Pancreas (tissue), 10 donors: ENCODE measurements around the gene NDRG4. TPM values are rescaled to one million over a fixed set of nuclear protein-coding genes. Genes with fewer than 3 reads are reported as not detected.

Experiments
- ATAC-seq, 4 donors: fragments of 200-7000 bp; cut with Tn5 transposase; one replicate each; pipeline versions ENCODE4 v1.8.0 to v1.9.1; 2020; ENCODE audit warnings: mild to moderate bottlenecking in 4 of 4, moderate library complexity in 4 of 4
- DNase-seq, 6 donors: peaks; one replicate each; pipeline ENCODE4 v3.0.0-alpha.2; 2020
- FAIRE-seq: peaks from 2 replicates; lab custom pipeline; 2012; peaks lifted over from hg19 to GRCh38; lab: Jason Lieb, UNC
- H3K27ac ChIP-seq, 4 donors: fragments of 200-600 bp; sonication (generic); 1 replicate in 3 of 4; 2 replicates in 1 of 4; pipeline versions ENCODE4 v1.5.0 to v1.8.0; 2020
- H3K27me3 ChIP-seq, 4 donors: fragments of 200-600 bp; one replicate each; pipeline ENCODE4 v1.8.0; 2021
- H3K36me3 ChIP-seq, 3 donors: fragments of 200-600 bp; sonication (generic) in 1 of 3; one replicate each; pipeline versions ENCODE4 v1.5.0 to v1.8.0; 2020 to 2021
- H3K4me1 ChIP-seq, 3 donors: fragments of 200-600 bp; one replicate each; pipeline ENCODE4 v1.8.0; 2021
- H3K4me3 ChIP-seq, 4 donors: fragments of 200-600 bp; sonication (generic) in 2 of 4; one replicate each; pipeline versions ENCODE4 v1.5.0 to v1.8.0; 2020 to 2021
- H3K9me3 ChIP-seq, 4 donors: fragments of 200-600 bp; one replicate each; pipeline ENCODE4 v1.8.0; 2021
- WGBS, 2 donors: extraction: QIAGEN DNeasy Blood & Tissue Kit; methylation state at CpG; one replicate each; pipeline ENCODE4 v1.1.7; 2013; 5-methylcytosine and 5-hydroxymethylcytosine counted together
- intact Hi-C, 3 donors: fragments of 100-400 bp; cut with DNase I; formaldehyde crosslinking; loops; one replicate each; pipeline versions ENCODE4 v1.11.1 to v1.14.2; 2022
- polyA plus RNA-seq, 2 donors: library from polyadenylated mRNA; stranded (reverse); fragments of 200-250 nt; gene quantifications; one replicate each; pipeline ENCODE4 v1.2.3, GENCODE V29; 2013
- total RNA-seq, 6 donors: library from RNA; stranded (reverse); fragmentation: NEBNext Ultra II Directional in 4 of 6; extraction: Animal tissue kit (Norgen Biotek cat#: 25700) in 4 of 6; gene quantifications; one replicate each; pipeline versions ENCODE4 v1.2.1 to v1.2.4, GENCODE V29; 2021 to 2023
- TF ChIP-seq, protein P1 (sequence below), 4 donors: fragments of 200-600 bp; sonication (generic) in 3 of 4; IDR thresholded peaks; one replicate each; pipeline versions ENCODE4 v1.5.0 to v1.8.0; 2021; ENCODE audit warnings: antibody characterized with exemption in 4 of 4
- donor health status: healthy with polysubstance abuse.
- donor health status: DM: no; HTN: no; CAD: no; lungs with moderate emphysema.
- donor health status: DM: no; HTN: no; CAD: no.
- donor health status: control.
- donor health status: control.
- donor health status: Bipolar disorder and iron deficiency.
- donor health status: DM: yes; HTN: yes; CAD: no.
- donor health status: DM: no; HTN: no; CAD: no.
- donor health status: DM: no; HTN: no; CAD: no.
- donor health status: DM: yes; HTN: yes; CAD: no.

NDRG4 gene
- total and polyA plus RNA-seq, 8 donors, result 2.0 to 25.8 (median 4.1) TPM

DNA sequence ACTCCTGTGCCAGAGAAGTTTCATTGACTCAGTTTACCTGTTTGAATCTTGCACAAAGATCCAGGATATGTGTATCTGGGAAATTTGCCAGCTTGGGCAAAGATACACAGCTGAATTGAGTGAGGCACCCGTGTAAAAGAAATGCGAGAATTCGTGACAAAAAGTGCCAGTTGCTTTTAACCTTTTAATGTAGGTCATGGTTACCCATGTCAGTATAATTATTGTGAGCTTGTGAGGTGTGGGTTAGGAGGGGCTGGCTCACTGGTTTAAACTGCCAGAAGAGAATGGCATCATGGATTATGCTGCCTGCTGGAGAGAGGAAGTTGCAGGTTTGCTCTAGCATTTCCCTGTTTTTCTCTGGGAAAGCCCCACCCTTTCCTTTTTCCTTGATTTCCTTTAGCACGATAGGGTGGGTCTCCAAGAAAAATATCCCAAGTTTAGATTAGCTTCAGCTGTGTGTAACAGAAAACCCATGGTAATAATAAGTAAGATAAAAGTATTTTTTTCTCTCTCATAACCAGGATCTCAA lies 24.8 kb upstream of the NDRG4 start:
- DNase-seq (no peak), FAIRE-seq (no peak), ATAC-seq (no peak)
- no peak overlapping the region for H3K4me3 ChIP-seq
- H3K9me3 ChIP-seq, result no peaks in the 10 kb centered on the region
- no peaks in the 10 kb centered on the region for H3K36me3 ChIP-seq
- H3K4me1 ChIP-seq, result no peaks in the 10 kb centered on the region
- intact Hi-C loops, result no loop called here
- TF ChIP-seq, protein P1, sequence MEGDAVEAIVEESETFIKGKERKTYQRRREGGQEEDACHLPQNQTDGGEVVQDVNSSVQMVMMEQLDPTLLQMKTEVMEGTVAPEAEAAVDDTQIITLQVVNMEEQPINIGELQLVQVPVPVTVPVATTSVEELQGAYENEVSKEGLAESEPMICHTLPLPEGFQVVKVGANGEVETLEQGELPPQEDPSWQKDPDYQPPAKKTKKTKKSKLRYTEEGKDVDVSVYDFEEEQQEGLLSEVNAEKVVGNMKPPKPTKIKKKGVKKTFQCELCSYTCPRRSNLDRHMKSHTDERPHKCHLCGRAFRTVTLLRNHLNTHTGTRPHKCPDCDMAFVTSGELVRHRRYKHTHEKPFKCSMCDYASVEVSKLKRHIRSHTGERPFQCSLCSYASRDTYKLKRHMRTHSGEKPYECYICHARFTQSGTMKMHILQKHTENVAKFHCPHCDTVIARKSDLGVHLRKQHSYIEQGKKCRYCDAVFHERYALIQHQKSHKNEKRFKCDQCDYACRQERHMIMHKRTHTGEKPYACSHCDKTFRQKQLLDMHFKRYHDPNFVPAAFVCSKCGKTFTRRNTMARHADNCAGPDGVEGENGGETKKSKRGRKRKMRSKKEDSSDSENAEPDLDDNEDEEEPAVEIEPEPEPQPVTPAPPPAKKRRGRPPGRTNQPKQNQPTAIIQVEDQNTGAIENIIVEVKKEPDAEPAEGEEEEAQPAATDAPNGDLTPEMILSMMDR (IDR thresholded peaks at IDR 0.05), result no peak
- 37 to 44% methylated on average over 4 of the region's 4 CpGs for WGBS, 2 donors
- H3K27me3 ChIP-seq, result no peaks in the 10 kb centered on the region
- no peak overlapping the region for H3K27ac ChIP-seq

DNA sequence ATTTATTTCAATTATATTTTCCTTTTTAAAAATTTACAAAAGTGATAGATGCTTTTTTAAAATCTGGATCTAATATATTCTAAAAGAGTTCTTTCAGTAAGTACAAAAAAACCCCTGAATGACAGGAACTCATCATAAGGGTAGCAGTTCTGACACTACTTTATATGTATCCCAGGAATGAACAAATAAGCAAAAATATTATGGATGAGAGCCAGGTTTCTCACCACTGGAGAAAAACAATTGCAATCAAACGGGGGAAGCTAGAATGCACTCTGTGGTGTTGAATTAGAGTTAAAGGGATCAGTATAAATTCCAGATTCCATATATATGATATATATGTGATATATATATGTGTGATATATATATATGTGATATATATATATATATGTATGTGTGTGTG lies 23.2 kb upstream of the NDRG4 start:
- intact Hi-C loops, result no loop called here
- TF ChIP-seq, protein P1 (IDR thresholded peaks at IDR 0.05), result no peak
- no peak for ATAC-seq
- H3K4me1 ChIP-seq, result no peaks in the 10 kb centered on the region
- 60 to 63% methylated on average over 1 of the region's 1 CpG for WGBS, 2 donors
- H3K27ac ChIP-seq, result no peak overlapping the region
- H3K27me3 ChIP-seq, result no peaks in the 10 kb centered on the region
- no peak for FAIRE-seq
- H3K9me3 ChIP-seq, result no peaks in the 10 kb centered on the region
- DNase-seq, result no peak
- no peak overlapping the region for H3K4me3 ChIP-seq
- H3K36me3 ChIP-seq, result no peaks in the 10 kb centered on the region

DNA sequence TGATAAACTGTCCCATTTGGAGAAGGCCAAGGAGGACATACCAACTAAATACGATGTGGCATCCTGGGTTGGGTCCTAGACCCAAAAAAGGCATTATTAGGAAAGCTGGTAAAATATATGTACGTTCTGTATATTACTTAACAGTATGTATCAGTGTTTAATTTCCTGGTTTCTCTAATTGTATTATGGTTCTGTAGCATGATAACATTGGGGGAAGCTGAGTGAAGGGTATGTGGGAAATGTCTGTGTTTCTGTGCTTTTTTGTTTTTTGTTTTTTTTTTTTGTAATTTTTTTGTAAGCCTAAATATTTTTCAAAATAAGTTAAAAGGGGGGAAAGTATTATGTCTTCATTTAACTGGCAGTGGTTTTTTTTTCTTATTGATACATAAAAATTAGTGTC lies 21.5 kb upstream of the NDRG4 start:
- no peaks in the 10 kb centered on the region for H3K9me3 ChIP-seq
- TF ChIP-seq, protein P1 (IDR thresholded peaks at IDR 0.05), result no peak
- no peaks in the 10 kb centered on the region for H3K36me3 ChIP-seq
- FAIRE-seq, result no peak
- WGBS, 2 donors, result 88 to 94% methylated on average over 2 of the region's 2 CpGs
- H3K4me3 ChIP-seq, result no peak overlapping the region
- H3K4me1 ChIP-seq, result no peaks in the 10 kb centered on the region
- no peak overlapping the region for H3K27ac ChIP-seq
- ATAC-seq, result no peak
- intact Hi-C loops, result no loop called here
- no peaks in the 10 kb centered on the region for H3K27me3 ChIP-seq
- DNase-seq, result no peak

DNA sequence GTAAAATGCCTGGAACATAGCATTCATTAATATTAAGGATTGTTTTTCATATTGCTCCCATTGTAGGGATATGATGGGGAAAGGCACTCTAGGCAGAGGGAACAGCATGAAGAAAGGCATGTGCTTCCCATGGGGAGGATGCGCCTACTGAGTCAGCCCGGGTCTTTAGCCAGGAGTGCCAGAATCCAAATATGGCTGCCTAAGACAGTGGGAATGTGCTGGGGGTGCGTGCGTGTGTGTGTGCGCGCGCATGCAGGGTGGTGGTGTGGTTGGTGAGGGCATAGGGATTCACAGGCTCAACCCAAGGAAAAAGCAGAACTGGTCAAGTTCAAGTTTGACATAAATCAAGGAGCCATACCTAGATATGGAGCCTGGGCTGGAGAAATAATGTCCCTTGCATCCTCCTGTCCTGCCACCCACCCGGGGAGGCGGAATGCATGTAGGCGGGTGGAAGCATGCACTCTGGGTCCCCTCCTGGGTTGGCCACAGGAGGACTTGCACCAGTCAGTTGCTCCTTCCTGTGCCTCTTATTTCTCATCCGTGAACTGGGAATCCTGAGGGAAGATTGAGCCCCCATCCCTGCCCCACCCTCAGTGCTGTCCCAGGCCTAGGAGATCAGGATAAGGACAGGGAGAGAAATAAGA lies 18.6 kb upstream of the NDRG4 start:
- Histone ChIP-seq H3K36me3 (no peaks in the 10 kb centered on the region), H3K4me1 (no peaks in the 10 kb centered on the region), H3K9me3 (no peaks in the 10 kb centered on the region), H3K4me3 (no peak overlapping the region), H3K27me3 (no peaks in the 10 kb centered on the region), H3K27ac (no peak overlapping the region)
- ATAC-seq (no peak), FAIRE-seq (no peak), DNase-seq (peak in 1 of 6 donors; percentile 27)
- WGBS, 2 donors, result 84 to 91% methylated on average over 11 of the region's 11 CpGs
- intact Hi-C loops, result loop anchor here in 1 of 3 donors (10.0 kb wide), 1 partner anchor 147 kb away; no protein-coding TSS in a partner anchor
- TF ChIP-seq, protein P1 (IDR thresholded peaks at IDR 0.05), result no peak

DNA sequence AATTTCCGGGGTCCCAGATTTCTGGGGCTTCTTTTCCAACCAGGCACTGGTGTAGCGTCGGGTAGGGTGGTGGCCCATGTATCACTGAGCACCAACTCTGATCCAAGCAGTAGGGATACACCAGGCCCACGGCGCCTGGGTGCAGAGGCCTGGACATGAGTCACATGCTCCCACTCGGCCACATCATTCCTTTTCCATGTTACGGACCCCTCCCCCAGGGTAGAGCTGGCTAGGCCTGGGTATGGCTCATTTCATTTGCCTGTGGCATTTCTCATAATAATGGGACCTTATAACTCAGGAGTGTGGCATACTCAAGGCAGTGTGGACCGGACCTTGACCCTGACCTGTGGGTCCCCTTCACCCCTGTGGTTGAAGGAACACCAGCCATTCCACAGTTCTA lies 18.0 kb upstream of the NDRG4 start:
- H3K27ac ChIP-seq, result no peak overlapping the region
- TF ChIP-seq, protein P1 (IDR thresholded peaks at IDR 0.05), result no peak
- H3K4me3 ChIP-seq, result no peak overlapping the region
- H3K4me1 ChIP-seq, result no peaks in the 10 kb centered on the region
- H3K9me3 ChIP-seq, result no peaks in the 10 kb centered on the region
- intact Hi-C loops, result loop anchor here in 1 of 3 donors (10.0 kb wide), 1 partner anchor 147 kb away; no protein-coding TSS in a partner anchor
- peak in 1 of 6 donors; percentile 43 for DNase-seq
- WGBS, 2 donors, result 65 to 76% methylated on average over 8 of the region's 8 CpGs
- no peak for ATAC-seq
- H3K27me3 ChIP-seq, result no peaks in the 10 kb centered on the region
- H3K36me3 ChIP-seq, result no peaks in the 10 kb centered on the region
- FAIRE-seq, result no peak
